ENCODE results near the gene SLC30A7.
A peak's percentile ranks its signal among the peaks of the same experiment; 100 is the strongest.
"Not testable (repeated sequence)": the region's sequence is repeated elsewhere in the genome, so short reads cannot be mapped to it uniquely, and the experiment has no call there.

Gene SLC30A7

DNA sequence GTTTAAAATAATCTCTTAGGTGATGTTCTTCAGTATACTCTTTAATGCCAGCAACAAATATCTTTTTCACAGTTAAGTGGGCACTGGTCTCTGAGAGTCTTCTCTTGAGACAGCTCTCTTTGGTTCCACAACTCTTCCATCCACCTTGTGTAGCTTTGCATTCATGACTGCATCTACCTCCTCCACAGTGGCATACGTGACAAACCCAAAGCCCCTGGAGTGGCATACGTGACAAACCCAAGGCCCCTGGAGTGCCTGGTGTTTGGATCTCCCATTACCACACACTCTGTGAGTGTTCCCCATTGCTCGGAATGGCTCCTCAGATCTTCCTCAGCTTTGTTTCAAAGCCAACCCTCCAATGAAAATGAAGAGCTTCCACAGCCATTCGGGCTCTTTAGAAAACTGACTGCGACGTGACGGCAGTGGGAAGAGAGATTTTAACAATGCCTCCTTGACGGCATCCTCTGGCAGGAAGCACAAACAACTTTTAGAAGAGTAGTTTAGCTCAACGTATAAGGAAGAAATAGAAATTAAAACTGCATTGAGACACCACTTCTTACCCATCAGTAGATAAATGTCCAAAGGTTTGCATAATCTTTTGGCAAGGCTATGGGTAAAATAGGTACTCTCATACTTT is 45.8 kb downstream of the SLC30A7 start:
- DNase-seq = no peak

GRCh38 chr1:100942304-100943046 is 46.6 kb downstream of the SLC30A7 start:
- DNase-seq = no peak

- DNase-seq = no peak
Measured at GRCh38 chr1:100943533-100943932, 47.6 kb downstream of the SLC30A7 start.

DNA sequence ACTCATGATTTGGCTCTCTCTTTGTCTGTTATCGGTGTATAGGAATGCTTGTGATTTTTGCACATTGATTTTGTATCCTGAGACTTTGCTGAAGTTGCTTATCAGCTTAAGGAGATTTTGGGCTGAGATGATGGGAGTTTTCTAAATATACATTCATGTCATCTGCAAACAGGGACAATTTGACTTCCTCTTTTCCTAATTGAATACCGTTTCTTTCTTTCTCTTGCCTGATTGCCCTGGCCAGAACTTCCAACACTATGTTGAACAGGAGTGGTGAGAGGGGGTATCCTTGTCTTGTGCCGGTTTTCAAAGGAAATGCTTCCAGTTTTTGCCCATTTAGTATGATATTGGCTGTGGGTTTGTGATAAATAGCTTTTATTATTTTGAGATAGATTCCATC is 50.2 kb downstream of the SLC30A7 start:
- DNase-seq = not testable (repeated sequence)

- not testable (repeated sequence) for DNase-seq
Measured at GRCh38 chr1:100947816-100948215, 51.9 kb downstream of the SLC30A7 start.

- not testable (repeated sequence) for DNase-seq
Measured at GRCh38 chr1:100948721-100949405, 53.0 kb downstream of the SLC30A7 start.

GRCh38 chr1:100949515-100950158 is 53.7 kb downstream of the SLC30A7 start:
- DNase-seq = peak in 1 of 2 experiments; percentile 1

GRCh38 chr1:100950337-100950736 is 54.4 kb downstream of the SLC30A7 start:
- no peak for DNase-seq

GRCh38 chr1:100950781-100951180 is 54.9 kb downstream of the SLC30A7 start:
- DNase-seq = no peak

GRCh38 chr1:100952104-100952745 is 56.3 kb downstream of the SLC30A7 start:
- DNase-seq = no peak

DNA sequence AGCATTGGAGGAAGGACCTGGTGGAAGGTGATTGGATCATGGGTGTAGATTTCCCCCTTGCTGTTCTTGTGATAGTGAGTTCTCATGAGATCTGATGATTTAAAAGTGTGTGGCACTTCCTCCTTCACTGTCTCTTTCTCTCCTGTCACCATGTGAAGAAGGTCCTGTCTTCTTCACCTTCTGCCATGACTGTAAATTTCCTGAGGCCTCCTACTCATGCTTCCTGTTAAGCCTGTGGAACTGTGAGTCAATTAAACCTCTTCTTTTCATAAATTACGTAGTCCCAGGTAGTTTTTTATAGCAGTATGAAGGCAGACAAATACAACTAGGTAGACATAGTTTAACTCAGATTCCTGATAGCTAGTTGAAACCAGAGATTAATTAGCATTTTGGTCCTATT is 57.1 kb downstream of the SLC30A7 start:
- DNase-seq = not testable (repeated sequence)

- DNase-seq = no peak
Measured at GRCh38 chr1:100953960-100954730, 58.3 kb downstream of the SLC30A7 start.

DNA sequence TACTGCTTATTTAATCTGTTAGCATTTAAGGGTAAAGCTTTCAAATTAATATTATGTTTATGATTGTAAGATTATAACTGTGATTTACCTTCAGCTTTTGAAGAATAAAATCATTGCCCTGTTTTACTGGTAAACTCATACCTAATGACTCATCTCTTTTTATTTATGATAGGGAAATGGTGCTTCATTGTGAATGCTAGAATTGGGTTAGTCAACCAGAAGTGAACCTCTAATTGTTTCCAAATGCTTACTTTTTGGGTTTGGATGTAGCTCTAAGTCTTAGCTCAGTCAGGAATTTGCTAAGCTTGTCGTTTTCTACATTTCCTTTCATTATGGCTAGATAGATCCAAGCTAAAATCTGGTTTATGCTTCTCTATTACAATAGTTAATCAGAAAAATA is 59.4 kb downstream of the SLC30A7 start:
- DNase-seq = no peak

DNA sequence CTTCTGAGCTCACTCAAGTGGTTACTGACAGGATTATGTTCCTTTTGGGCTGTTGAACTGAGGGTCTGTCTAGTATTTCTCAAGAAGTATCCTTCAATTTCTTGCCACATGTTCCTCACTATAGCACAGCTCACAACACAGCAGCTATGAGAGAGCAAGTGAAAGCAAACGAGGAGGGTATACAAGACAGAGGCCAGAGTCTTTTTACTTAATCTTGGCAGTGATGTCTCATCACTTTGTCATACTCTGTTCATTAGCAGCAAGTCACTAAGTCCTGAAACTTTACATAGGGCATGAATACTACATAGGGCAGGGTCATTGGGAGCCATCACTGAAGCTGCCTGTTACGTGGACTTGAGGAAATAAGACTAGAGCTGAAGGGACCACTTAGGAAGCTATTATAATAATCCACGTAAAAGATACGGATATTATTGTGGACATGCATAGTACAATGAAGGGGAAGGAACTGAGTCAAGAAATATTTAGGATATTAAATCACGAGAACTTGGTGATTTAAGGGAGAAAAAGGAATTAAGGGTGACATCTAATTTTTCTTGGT is 63.7 kb downstream of the SLC30A7 start:
- no peak for DNase-seq

DNA sequence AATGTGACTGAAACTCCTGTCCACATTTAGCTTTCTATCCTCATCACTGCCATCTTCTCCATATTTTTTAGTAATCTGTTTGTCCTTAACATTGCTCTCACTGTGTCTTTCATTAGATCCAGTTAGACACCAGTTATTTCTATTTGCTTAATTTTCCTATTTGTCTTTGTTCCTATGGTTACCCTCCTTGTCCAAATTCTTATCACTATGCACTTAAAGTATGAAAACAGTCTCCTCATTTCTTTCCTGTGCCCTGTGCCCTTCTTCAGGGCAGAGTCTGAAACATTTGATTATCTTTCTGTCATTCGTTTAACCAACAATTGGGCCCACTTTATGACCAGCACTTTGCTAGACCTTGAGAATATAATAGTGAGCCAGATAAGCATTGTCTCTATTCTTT is 64.2 kb downstream of the SLC30A7 start:
- DNase-seq = no peak

DNA sequence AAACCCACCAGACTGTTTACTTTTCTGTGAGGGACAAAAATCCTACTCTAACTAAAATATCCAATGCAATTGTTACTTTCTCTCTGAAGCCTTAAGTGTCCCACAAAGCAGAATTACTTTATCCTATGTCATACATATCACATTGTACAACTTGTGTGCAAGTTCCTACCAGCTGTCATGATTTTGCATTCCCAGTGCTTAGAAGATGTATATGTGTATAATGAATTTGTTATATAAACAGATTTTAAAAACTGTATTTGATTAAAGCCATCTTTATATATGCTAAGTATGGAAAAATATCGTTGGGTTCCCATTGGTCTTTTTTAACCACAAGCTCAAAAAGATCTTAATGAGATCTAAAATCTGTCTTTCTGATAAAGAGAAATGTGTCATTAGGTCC is 72.7 kb downstream of the SLC30A7 start:
- no peak for DNase-seq

DNA sequence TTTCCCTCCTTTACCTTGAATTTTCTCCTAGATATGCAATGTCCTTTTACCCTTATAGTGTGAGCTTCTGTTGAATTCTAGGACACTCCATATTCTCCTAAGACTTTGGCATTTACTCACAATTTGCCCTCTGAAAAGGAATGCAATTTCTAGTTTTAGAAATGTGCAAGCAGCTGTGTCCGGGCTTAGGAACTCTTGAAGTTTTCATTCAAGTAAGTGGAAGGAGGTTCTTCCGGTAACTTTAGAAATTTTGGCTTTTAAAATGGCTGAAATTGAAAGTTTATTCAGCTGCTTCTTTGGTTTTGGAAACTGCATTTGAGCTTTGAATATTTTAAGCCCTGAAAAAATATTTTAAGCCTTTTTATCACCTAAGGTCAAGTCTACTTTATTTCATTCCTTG is 73.4 kb downstream of the SLC30A7 start:
- DNase-seq = no peak

GRCh38 chr1:100971021-100971420 is 75.1 kb downstream of the SLC30A7 start:
- DNase-seq = no peak

- no peak for DNase-seq
Measured at GRCh38 chr1:100972185-100972584, 76.3 kb downstream of the SLC30A7 start.

DNA sequence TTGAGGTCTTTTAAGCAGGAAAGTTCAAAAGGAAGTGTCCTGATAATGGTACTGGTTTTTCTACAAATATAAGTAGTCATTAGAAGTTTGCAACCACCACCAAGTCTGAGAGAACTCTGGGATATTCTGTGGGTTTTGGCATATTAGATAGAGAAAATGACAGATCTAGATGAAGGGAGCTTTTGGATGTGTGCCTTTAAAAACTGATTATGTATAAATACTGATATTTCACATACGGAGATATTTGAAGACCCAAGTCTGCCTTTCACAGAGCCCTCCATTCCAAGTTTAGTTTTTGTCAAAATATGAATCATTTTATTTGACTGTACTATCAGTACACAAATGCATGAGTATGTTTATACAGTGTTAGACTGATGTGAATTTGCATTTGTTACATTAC is 81.0 kb downstream of the SLC30A7 start:
- DNase-seq = no peak

DNA sequence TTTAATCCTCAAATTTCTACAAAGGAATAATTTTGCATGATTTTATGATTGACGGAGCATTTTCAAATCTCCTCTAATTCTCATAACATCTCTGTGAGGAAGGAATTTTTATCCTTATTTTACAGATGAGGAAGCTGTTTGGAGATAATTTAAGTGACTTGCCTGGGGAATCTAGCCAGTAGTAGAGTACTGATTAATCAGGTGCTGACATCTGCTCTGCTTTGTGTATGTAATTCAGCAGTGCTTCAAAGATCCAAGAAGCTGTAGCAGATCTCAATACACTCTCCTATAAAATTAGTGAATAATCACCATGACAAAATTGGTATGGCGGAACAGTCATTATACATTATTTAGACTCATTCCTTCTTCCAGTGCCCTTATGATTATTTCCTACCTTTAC is 83.7 kb downstream of the SLC30A7 start:
- DNase-seq = no peak

DNA sequence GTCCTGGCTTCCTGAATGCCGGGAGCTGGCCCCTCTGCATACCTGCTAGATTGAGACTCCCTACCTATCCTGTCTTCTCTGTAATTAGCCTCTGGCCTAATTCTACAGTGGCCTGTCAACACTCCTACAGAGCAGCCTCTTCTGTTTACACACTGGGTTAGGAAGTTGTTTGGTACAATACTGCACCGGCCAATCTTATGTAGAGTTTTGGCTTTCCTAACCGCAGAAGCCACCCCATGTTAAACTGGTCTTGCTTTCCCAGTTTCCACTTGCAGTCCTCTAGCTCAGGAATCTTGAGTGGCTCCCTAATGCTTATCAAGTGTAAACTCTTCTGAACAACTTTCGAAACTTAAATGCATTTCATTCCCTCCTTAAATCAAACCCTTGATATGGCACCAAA is 86.9 kb downstream of the SLC30A7 start:
- DNase-seq = no peak

Data from NCI-H2081 (cell line).